IMR-90 (cell line): ENCODE measurements around the gene PDE4DIP.
"Not testable (repeated sequence)": the region's sequence is repeated elsewhere in the genome, so short reads cannot be mapped to it uniquely, and the experiment has no call there.

Source experiments
- BHLHE40 ChIP-seq: fragments of 150-350 bp; IDR thresholded peaks from 2 replicates; pipeline ENCODE4 v1.6.1; 2016; ENCODE audit warnings: mild to moderate bottlenecking, low read depth, low read length
- CEBPB ChIP-seq: IDR thresholded peaks from 2 replicates; pipeline ENCODE4 v1.6.1; 2012; ENCODE audit warnings: low read depth, low read length, improper control_type of control experiment
- CHD1 ChIP-seq: IDR thresholded peaks from 2 replicates; pipeline ENCODE4 v1.6.1; 2012; ENCODE audit warnings: low read depth, low read length, improper control_type of control experiment
- FOS ChIP-seq: fragments of 150-350 bp; IDR thresholded peaks from 2 replicates; pipeline ENCODE4 v1.6.1; 2016; ENCODE audit warnings: low read depth, low read length
- MAFK ChIP-seq: IDR thresholded peaks from 2 replicates; pipeline ENCODE4 v1.6.1; 2012; ENCODE audit warnings: low read depth, low read length, improper control_type of control experiment
- MAZ ChIP-seq: IDR thresholded peaks from 2 replicates; pipeline ENCODE4 v1.6.1; 2012; ENCODE audit warnings: low read depth, mild to moderate bottlenecking, low read length, improper control_type of control experiment, moderate library complexity, borderline replicate concordance
- NFE2L2 ChIP-seq: fragments of 150-350 bp; IDR thresholded peaks from 2 replicates; pipeline ENCODE4 v1.6.1; 2016; ENCODE audit warnings: low read depth, mild to moderate bottlenecking, low read length
- POLR2A ChIP-seq: IDR thresholded peaks from 2 replicates; pipeline ENCODE4 v1.6.1; 2012; ENCODE audit warnings: mild to moderate bottlenecking, low read depth, low read length
- RAD21 ChIP-seq: IDR thresholded peaks from 2 replicates; pipeline ENCODE4 v1.6.1; 2012; ENCODE audit warnings: low read length, improper control_type of control experiment
- RCOR1 ChIP-seq: IDR thresholded peaks from 2 replicates; pipeline ENCODE4 v1.6.1; 2012; ENCODE audit warnings: mild to moderate bottlenecking, low read length, improper control_type of control experiment; ENCODE audit not compliant: insufficient replicate concordance
- SMC3 ChIP-seq: fragments of 150-350 bp; IDR thresholded peaks from 2 replicates; pipeline ENCODE4 v1.6.1; 2016; ENCODE audit warnings: low read depth, mild to moderate bottlenecking, antibody characterized with exemption, low read length, moderate library complexity
- TF ChIP-seq, protein P1 (sequence below): conservative IDR thresholded peaks from 2 replicates; pipeline ENCODE4 v1.5.1; 2012; ENCODE audit warnings: mild to moderate bottlenecking, low read depth, low read length, improper control_type of control experiment
- TF ChIP-seq, protein P2 (sequence below): fragments of 150-350 bp; IDR thresholded peaks from 2 replicates; pipeline ENCODE4 v1.6.1; 2017; ENCODE audit warnings: mild to moderate bottlenecking, antibody characterized with exemption, low read length, low read depth

DNA sequence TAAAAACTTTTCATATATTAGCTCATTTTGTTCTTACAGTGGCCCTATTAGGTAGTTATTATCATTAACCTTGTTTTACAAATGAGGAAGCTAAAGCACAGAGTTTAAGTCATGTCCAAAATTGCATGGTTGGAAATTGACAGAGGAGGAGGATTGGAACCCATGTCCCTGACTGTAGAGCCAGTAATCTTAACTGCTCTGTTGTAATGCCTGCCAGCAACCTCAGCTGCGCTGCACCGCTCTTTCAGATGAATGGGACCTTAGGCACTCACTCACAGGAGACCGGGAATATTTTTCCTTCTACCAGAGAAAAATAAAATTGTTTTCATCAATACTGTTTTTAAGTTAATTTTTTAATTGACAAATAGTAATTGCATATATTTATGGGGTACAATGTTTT, 14.9 kb upstream of the PDE4DIP start:
- TF ChIP-seq, protein P1, sequence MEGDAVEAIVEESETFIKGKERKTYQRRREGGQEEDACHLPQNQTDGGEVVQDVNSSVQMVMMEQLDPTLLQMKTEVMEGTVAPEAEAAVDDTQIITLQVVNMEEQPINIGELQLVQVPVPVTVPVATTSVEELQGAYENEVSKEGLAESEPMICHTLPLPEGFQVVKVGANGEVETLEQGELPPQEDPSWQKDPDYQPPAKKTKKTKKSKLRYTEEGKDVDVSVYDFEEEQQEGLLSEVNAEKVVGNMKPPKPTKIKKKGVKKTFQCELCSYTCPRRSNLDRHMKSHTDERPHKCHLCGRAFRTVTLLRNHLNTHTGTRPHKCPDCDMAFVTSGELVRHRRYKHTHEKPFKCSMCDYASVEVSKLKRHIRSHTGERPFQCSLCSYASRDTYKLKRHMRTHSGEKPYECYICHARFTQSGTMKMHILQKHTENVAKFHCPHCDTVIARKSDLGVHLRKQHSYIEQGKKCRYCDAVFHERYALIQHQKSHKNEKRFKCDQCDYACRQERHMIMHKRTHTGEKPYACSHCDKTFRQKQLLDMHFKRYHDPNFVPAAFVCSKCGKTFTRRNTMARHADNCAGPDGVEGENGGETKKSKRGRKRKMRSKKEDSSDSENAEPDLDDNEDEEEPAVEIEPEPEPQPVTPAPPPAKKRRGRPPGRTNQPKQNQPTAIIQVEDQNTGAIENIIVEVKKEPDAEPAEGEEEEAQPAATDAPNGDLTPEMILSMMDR = not testable (repeated sequence)
- TF ChIP-seq MAZ, POLR2A, SMC3, FOS, RAD21, BHLHE40, CEBPB, RCOR1, MAFK, CHD1, NFE2L2: not testable (repeated sequence)
- TF ChIP-seq, protein P2, sequence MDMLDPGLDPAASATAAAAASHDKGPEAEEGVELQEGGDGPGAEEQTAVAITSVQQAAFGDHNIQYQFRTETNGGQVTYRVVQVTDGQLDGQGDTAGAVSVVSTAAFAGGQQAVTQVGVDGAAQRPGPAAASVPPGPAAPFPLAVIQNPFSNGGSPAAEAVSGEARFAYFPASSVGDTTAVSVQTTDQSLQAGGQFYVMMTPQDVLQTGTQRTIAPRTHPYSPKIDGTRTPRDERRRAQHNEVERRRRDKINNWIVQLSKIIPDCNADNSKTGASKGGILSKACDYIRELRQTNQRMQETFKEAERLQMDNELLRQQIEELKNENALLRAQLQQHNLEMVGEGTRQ = not testable (repeated sequence)
